Measurements from ENCODE around the gene ZIC4. TPM values are rescaled to one million over a fixed set of nuclear protein-coding genes. Genes with fewer than 3 reads are reported as not detected.

The ZIC4 gene
- total RNA-seq, 4 donors from 2014 or later: 0.19 to 0.47 (median 0.39) TPM; not detected in 1

- in situ Hi-C loops (cut with MboI; ENCODE audit: low sequenced_read_pairs in 4 of 4): loop anchor here in 2 of 4 donors (25.0 kb wide), 1 partner anchor 220 kb away; no protein-coding TSS in a partner anchor
Measured at GRCh38 chr3:147392625-147392946, 13.8 kb downstream of the ZIC4 start.

GRCh38 chr3:147391781-147392624 is 14.3 kb downstream of the ZIC4 start:
- H3K27ac ChIP-seq: peak overlapping the region; percentile 82 to 94 (median 90)

More at GRCh38 chr3:147392625-147392946, 13.8 kb downstream of the ZIC4 start:
- intact Hi-C loops (cut with DNase I; ENCODE audit: low total_unique reads): loop anchor here (1.0 to 2.0 kb wide), 3 partner anchors 17 to 224 kb away; partner anchors contain the start of gene ZIC1
- ATAC-seq (peak; percentile 21 to 44), DNase-seq (no peak)
- Histone ChIP-seq H3K4me1 (peaks cover 0 to 18% of the 10 kb centered on the region in 2 donors), H3K27ac (peak overlapping the region; percentile 82 to 94 (median 90)), H3K27me3 (peaks cover 29 to 39% (median 37%) of the 10 kb centered on the region in 3 donors), H3K36me3 (no peaks in the 10 kb centered on the region), H3K9me3 (no peaks in the 10 kb centered on the region), H3K4me3 (peak overlapping the region; percentile 63 to 73 (median 67))
- TF ChIP-seq CTCF (IDR thresholded peaks at IDR 0.05 in 4 of 5, conservative IDR thresholded peaks at IDR 0.05 in 1 of 5) (no peak), POLR2A (IDR thresholded peaks at IDR 0.05) (peak in 1 of 2 donors; percentile 4)

GRCh38 chr3:147390589-147391569 is 15.5 kb downstream of the ZIC4 start:
- Histone ChIP-seq H3K27ac (no peak overlapping the region), H3K9me3 (no peaks in the 10 kb centered on the region), H3K36me3 (no peaks in the 10 kb centered on the region), H3K4me1 (peaks cover 0 to 18% of the 10 kb centered on the region in 2 donors), H3K27me3 (peaks cover 24 to 34% (median 33%) of the 10 kb centered on the region in 3 donors), H3K4me3 (no peak overlapping the region)
- no peak for DNase-seq
- ATAC-seq: no peak
- intact Hi-C loops (cut with DNase I; ENCODE audit: low total_unique reads) (no loop called here), in situ Hi-C loops (cut with MboI; ENCODE audit: low sequenced_read_pairs in 4 of 4) (loop anchor here in 2 of 4 donors (25.0 kb wide), 1 partner anchor 221 kb away; no protein-coding TSS in a partner anchor)
- TF ChIP-seq POLR2A (IDR thresholded peaks at IDR 0.05) (no peak), CTCF (IDR thresholded peaks at IDR 0.05 in 4 of 5, conservative IDR thresholded peaks at IDR 0.05 in 1 of 5) (no peak)

More at GRCh38 chr3:147391781-147392624, 14.3 kb downstream of the ZIC4 start:
- Histone ChIP-seq H3K4me3 (peak overlapping the region; percentile 63 to 73 (median 67)), H3K36me3 (no peaks in the 10 kb centered on the region), H3K27me3 (peaks cover 29 to 35% (median 34%) of the 10 kb centered on the region in 3 donors), H3K4me1 (peaks cover 0 to 18% of the 10 kb centered on the region in 2 donors), H3K9me3 (no peaks in the 10 kb centered on the region)
- in situ Hi-C loops (cut with MboI; ENCODE audit: low sequenced_read_pairs in 4 of 4): loop anchor here in 2 of 4 donors (25.0 kb wide), 1 partner anchor 220 kb away; no protein-coding TSS in a partner anchor
- peak; percentile 76 for ATAC-seq
- TF ChIP-seq CTCF (IDR thresholded peaks at IDR 0.05 in 4 of 5, conservative IDR thresholded peaks at IDR 0.05 in 1 of 5): peak; percentile 40 to 68 (median 52)
- TF ChIP-seq POLR2A (IDR thresholded peaks at IDR 0.05): peak; percentile 30 to 52
- intact Hi-C loops (cut with DNase I; ENCODE audit: low total_unique reads): loop anchor here (1.0 to 2.0 kb wide), 3 partner anchors 17 to 225 kb away; partner anchors contain the start of gene ZIC1
- peak; percentile 52 to 79 for DNase-seq

GRCh38 chr3:147389717-147390116 is 16.6 kb downstream of the ZIC4 start:
- no peak for TF ChIP-seq POLR2A (IDR thresholded peaks at IDR 0.05)
- no peak for TF ChIP-seq CTCF (IDR thresholded peaks at IDR 0.05 in 4 of 5, conservative IDR thresholded peaks at IDR 0.05 in 1 of 5)
- Histone ChIP-seq H3K27ac (no peak overlapping the region), H3K4me1 (peaks cover 0 to 14% of the 10 kb centered on the region in 2 donors), H3K9me3 (no peaks in the 10 kb centered on the region), H3K36me3 (no peaks in the 10 kb centered on the region), H3K27me3 (peaks cover 22 to 37% (median 37%) of the 10 kb centered on the region in 3 donors), H3K4me3 (no peak overlapping the region)
- intact Hi-C loops (cut with DNase I; ENCODE audit: low total_unique reads): loop anchor here (10.0 kb wide), 1 partner anchor 685 kb away; no protein-coding TSS in a partner anchor
- in situ Hi-C loops (cut with MboI; ENCODE audit: low sequenced_read_pairs in 4 of 4): loop anchor here in 2 of 4 donors (25.0 kb wide), 1 partner anchor 223 kb away; no protein-coding TSS in a partner anchor
- no peak for ATAC-seq
- no peak for DNase-seq
